OCI-M1 (cell line): Measurements from ENCODE around the gene MYO18B.
A peak's percentile ranks its signal among the peaks of the same experiment; 100 is the strongest.

Source experiments
- DNase-seq: peaks from one replicate; lab custom pipeline; 2025; lab: John Stamatoyannopoulos, UW

MYO18B gene

GRCh38 chr22:25849522-25849921, 107.5 kb downstream of the MYO18B start:
- no peak for DNase-seq

GRCh38 chr22:25852223-25852622, 110.2 kb downstream of the MYO18B start:
- no peak for DNase-seq

GRCh38 chr22:25853078-25853477, 111.1 kb downstream of the MYO18B start:
- peak; percentile 53 for DNase-seq

- peak; percentile 67 for DNase-seq
Measured at GRCh38 chr22:25853501-25854284, 111.7 kb downstream of the MYO18B start.

- no peak for DNase-seq
Measured at GRCh38 chr22:25869771-25870170, 127.8 kb downstream of the MYO18B start.

GRCh38 chr22:25874327-25874726, 132.3 kb downstream of the MYO18B start:
- DNase-seq: no peak

- no peak for DNase-seq
Measured at GRCh38 chr22:25875461-25875860, 133.5 kb downstream of the MYO18B start.

GRCh38 chr22:25876871-25877270, 134.9 kb downstream of the MYO18B start:
- no peak for DNase-seq

- DNase-seq: no peak
Measured at GRCh38 chr22:25878933-25879332, 136.9 kb downstream of the MYO18B start.

GRCh38 chr22:25880524-25880923, 138.5 kb downstream of the MYO18B start:
- no peak for DNase-seq

- no peak for DNase-seq
Measured at GRCh38 chr22:25881210-25881755, 139.3 kb downstream of the MYO18B start.

GRCh38 chr22:25882360-25882759, 140.4 kb downstream of the MYO18B start:
- no peak for DNase-seq

- DNase-seq: no peak
Measured at GRCh38 chr22:25883482-25884033, 141.6 kb downstream of the MYO18B start.

GRCh38 chr22:25884121-25884520, 142.1 kb downstream of the MYO18B start:
- DNase-seq: no peak

GRCh38 chr22:25888399-25889054, 146.5 kb downstream of the MYO18B start:
- DNase-seq: no peak

- DNase-seq: no peak
Measured at GRCh38 chr22:25890651-25891050, 148.7 kb downstream of the MYO18B start.

GRCh38 chr22:25892678-25893077, 150.7 kb downstream of the MYO18B start:
- DNase-seq: no peak

- no peak for DNase-seq
Measured at GRCh38 chr22:25895678-25896077, 153.7 kb downstream of the MYO18B start.

GRCh38 chr22:25896098-25896497, 154.1 kb downstream of the MYO18B start:
- DNase-seq: no peak

- DNase-seq: no peak
Measured at GRCh38 chr22:25896592-25896991, 154.6 kb downstream of the MYO18B start.

- peak; percentile 27 for DNase-seq
Measured at GRCh38 chr22:25898707-25899365, 156.8 kb downstream of the MYO18B start.

- no peak for DNase-seq
Measured at GRCh38 chr22:25899566-25899965, 157.6 kb downstream of the MYO18B start.
